Suppressor macrophage (primary cell): Measurements from ENCODE around the gene HEXIM2.
"Not testable (repeated sequence)": the region's sequence is repeated elsewhere in the genome, so short reads cannot be mapped to it uniquely, and the experiment has no call there.

ENCODE experiments used
- DNase-seq, 4 experiments: peaks; one replicate each; pipeline ENCODE4 v3.0.0-alpha.2; 2020 to 2022
- total RNA-seq, 17 experiments: gene quantifications; one replicate each; lab custom pipeline; 2026; ENCODE audit warnings: mixed read lengths in 6 of 17, inconsistent platforms in 3 of 17; lab: John Stamatoyannopoulos, UW

Gene HEXIM2, protein sequence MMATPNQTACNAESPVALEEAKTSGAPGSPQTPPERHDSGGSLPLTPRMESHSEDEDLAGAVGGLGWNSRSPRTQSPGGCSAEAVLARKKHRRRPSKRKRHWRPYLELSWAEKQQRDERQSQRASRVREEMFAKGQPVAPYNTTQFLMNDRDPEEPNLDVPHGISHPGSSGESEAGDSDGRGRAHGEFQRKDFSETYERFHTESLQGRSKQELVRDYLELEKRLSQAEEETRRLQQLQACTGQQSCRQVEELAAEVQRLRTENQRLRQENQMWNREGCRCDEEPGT
- total RNA-seq, result 0.25 to 3.3 (median 1.1) reads per million in 17 experiments

DNA sequence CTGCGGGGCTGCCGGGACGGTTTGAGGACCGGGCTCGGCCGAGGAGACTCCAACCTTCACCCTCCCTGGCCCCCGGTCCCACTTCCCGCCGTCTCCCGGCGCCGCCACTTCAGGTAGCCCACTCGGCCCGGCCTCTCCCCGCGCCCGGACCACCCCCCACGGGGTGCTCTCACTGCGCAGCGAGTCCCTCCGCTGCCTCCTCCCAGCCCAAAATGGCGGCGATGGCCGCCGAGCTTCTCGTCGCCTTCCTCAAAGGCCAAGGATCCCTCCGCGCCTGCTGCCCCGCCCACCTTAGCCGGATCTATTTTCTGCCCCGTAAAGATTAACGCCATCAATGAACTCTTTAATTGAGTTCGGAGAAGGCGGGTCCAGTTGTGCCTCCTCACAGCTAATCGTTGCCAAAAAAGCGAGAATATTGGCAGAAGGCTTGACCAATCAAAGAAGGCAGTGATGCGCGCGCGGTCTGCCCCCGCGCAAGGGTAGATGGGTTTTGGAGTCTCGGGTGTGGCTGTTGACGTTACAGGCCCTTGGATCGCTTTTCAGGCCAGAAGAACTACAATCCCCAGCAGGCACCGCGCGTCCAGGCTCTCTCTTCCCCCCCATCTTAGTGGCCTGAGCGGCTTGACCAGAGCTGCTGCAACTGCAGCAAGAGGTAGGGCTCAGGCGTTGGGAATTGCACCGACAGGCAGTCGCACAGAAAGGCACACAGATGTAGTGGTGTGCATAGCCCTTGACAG, at the start of gene HEXIM2:
TSS of gene HEXIM2 (plus strand) at position 588 of the 737 bp plus-strand sequence. CDS start 919 bp downstream, outside the sequence.
- peak; percentile 99 to 100 (median 100) for DNase-seq

- no peak for DNase-seq
These were observed 48.9 kb upstream of the HEXIM2 start for GRCh38 chr17:45112559-45113423.

GRCh38 chr17:45113424-45113754, 48.3 kb upstream of the HEXIM2 start:
- DNase-seq, result no peak

- no peak for DNase-seq
These were observed 47.4 kb upstream of the HEXIM2 start for GRCh38 chr17:45114117-45114932.

DNA sequence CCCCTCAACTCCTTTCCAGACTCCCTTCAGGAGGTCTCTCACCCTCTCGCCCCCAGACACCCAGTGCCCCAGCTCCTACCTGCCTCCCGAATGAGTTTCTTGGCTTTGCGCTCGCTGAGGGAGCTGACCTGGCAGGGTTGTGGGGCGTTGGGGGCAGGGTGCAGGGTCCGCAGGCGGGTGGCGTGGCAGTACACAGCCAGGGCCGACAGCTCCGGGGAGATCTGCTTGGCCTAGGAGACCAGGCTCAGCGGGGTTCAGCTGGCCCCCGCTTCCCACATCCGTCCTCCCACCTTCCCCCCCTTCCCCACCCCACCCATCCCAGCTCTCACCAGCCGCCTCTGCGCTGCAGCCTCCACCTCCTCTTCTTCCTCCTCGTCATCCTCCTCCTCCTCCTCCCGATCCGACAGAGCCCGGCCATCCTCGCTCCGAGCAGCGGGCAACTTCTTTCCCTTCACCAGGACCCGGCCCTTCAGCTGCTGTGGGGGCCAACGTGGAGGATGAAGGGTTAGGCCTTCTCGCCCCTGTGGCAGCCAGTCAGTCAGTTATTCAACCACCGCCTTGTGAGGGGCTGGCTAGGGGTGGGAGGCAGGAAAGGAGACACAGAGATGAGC, 46.6 kb upstream of the HEXIM2 start:
- no peak for DNase-seq

- DNase-seq, result no peak
These were observed 45.8 kb upstream of the HEXIM2 start for GRCh38 chr17:45115871-45116270.

DNA sequence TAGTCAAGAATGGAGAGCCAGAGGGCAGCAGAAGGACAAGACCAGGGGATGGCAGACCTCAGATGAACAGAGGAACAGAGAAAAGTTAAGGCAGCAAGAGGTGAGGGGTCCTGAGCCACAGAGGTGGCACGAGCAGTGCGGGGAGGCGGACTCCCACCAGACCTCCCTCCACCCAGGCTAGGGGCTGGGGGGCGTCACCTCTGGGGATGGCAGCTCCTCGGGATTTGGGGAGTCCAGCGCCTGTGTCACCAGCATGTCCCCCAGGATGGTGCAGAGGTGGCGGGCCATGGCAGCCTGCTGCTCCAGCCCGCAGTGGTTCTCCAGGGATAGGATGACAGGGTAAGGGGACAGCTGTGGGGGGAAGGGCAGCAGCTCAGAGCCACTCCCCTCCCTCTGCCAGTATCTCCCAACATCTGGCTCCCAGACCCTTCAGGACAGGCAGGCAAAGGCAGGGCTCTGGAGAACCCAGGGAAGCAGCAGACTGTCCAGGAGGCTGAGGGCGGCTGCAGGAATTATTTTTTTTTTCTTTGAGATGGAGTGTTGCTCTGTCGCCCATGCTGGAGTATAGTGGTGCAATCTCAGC, 45.1 kb upstream of the HEXIM2 start:
- DNase-seq, result no peak

- no peak for DNase-seq
These were observed 44.3 kb upstream of the HEXIM2 start for GRCh38 chr17:45117334-45117733.

GRCh38 chr17:45117848-45118646, 43.6 kb upstream of the HEXIM2 start:
- no peak for DNase-seq

DNA sequence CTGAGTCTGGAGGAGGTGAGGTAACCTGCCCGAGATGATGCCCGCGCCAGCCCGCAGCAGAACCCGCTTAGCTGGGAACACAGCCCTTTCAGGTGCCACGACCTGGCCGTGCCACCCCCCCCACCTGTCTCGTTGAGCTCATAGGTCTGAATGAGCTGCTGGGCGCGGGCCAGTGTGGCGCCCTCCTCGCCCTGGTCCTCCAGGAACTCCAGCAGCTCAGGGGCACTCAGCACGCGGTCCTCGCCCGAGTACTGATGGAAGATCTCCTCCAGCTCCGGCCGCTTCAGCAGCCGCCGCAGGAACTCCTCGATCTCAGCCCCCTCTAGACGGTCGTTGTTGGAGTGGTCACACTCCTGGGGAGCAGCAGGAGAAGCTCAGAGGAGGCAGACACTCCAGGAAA, 43.0 kb upstream of the HEXIM2 start:
- DNase-seq, result no peak

DNA sequence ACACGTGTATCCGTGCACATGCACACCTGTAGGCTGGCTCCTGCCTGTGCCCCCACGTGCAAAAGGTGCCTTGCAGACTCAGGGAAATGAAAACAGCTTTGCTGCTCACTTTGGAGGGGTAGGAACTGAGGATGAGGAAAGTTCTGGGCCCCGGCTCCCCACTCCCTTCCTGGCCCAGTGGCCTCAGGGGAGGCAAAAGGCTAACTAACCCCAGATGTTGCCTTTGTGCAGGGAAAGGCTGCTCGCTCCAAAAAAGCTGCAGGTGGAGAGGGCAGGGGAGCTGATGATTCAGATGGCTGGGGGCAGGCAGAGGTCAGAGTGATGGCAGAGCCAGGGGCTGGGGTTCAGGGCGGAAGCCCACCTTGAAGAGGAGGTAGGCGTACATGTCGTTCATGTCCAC, 41.7 kb upstream of the HEXIM2 start:
- no peak for DNase-seq

DNA sequence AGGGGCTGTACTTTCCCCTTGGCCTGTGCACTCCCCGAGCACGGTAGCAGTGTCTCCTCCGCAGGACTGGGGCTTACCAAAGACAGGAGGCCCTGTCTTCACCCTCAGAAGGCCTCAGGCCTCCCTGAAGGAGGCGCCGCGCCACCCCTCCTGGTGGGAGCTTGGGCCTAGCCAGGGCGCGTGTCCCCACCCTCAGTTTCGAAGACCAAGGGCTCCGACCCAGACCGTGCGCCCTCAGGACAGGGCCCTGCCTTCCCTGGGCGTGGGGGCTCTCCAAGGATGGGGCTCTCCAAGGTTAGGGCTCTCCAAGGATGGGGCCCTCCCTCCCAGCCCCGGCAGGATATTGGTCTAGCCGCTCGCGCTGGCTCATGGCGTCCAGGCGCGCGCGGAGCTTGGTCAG, 41.1 kb upstream of the HEXIM2 start:
- no peak for DNase-seq

DNA sequence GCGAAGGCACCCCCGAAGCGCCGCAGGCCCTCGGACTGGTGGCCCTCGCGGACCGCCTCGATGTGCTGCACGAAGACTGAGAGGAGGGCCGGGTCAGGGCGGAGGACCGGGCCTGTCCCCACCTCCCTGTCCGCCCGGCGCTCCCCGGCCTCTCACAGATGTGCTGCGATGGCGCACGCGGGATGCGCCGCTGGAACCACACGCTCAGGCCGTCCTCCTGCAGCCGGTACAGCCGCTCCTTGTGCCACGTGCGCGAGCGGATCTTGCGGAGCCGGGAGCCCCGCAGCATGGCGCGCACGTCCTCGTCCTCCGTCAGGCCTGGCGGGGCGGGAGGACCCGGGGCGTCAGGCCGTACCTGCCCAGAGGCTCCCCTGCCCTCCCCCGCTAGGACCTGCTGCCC, 40.6 kb upstream of the HEXIM2 start:
- DNase-seq, result no peak

DNA sequence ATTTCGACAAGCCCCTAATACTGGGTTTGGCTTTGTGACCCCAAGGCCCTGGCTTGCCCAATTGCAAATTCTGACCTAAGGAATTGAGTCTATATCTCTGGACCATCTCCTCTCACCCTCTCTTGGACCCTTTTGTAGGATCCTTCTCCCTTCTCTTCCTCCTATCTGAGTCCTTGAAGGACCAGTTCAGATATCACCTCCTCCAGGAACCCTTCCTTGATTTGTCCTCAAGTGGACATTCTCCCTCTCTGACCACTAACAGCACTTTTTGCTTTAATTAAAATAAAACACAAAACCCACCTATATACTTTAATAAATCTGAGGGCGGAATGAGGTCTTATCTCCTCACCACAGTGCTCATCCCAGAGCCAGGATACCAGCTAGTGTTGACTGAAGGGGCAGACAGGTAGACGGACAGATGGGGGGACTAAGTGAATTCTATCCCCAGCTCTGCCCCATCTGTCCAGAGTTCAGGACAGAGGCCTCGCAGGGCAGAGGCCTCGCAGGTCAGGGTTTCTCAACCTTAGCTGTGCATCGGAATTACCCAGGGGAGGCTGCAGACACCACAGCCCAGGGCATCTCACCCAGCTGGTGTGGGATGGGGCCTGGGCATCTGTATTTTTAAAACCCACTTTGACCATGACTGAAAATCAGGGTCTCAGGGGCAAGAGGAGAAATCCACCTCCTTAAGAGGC, 38.5 kb upstream of the HEXIM2 start:
- no peak for DNase-seq

DNA sequence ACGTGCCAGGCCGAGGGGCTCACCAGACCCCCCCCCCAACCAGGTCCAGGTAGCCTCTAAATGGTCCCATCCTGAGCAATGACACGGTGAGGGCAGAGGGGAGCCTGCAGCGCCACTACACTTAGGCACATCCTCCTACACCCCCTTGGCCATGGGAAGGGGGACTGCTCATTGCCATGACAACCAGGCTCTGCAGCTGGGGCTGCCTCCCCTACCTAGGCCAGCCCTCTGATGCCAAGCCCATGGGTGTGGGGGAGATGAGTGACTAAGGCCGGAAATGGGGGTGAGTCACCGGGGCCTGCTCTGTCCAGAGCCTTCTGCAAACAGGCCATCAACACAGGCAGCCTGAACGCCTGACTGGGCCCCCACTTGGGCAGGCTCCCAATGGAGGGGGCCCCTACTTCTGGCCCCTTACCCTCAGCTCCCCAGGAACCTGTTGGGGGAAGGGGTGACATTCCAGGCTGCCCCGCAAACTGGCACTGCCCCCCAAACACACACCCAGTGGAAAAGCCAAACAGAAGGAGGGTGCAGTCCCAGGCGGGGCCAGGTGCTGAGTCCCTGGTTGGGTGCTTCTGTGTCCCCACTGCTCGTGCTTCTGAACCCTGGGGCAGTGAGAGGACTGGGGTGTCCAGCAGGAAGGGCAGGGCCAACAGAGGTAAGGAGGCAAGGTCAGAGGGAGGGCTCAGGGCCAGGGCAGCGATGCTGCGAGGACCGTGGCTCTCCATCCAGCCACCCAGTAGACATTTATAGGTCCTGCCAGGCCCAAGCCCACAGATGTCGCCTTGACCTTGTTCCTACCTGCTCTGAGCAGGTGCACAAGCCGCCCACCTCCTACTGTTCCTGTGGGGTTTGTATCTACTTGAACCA, 37.5 kb upstream of the HEXIM2 start:
- DNase-seq, result peak; percentile 69 to 82 (median 76)

- DNase-seq, result not testable (repeated sequence)
These were observed 36.9 kb upstream of the HEXIM2 start for GRCh38 chr17:45124797-45125122.

- no peak for DNase-seq
These were observed 36.2 kb upstream of the HEXIM2 start for GRCh38 chr17:45125509-45125908.

DNA sequence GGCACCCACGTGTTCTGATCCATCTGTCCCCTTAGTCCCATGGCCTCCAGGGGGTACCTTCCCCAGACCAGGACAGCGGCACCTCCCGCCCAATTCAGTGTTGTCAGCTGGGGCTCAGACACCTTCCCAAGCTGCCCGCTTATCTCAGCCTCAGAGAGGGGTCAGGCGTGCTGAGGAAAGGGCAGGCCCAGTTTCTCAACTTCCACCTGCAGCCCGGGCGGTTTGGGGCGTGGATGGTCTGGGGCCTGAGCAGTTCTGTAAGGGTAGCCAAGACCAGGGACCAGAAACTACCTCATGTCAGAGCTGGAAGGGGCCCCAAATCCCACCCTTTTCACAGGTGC, 34.5 kb upstream of the HEXIM2 start:
- no peak for DNase-seq
